Kidney (tissue), 14 donors: ENCODE data around the gene QRFP. TPM values are rescaled to one million over a fixed set of nuclear protein-coding genes. Genes with fewer than 3 reads are reported as not detected.
A peak's percentile ranks its signal among the peaks of the same experiment; 100 is the strongest.

Source experiments
- DNase-seq, 5 donors: peaks; one replicate each; pipeline ENCODE4 v3.0.0-alpha.2; 2013 to 2020
- FAIRE-seq: peaks from 2 replicates; lab custom pipeline; 2012; peaks lifted over from hg19 to GRCh38; lab: Jason Lieb, UNC
- H3K27ac ChIP-seq, 2 donors: one replicate each; pipeline ENCODE4 v1.7.0; 2013; ENCODE audit warnings: low read depth in 2 of 2, low read length in 2 of 2, inconsistent platforms in 1 of 2
- H3K27me3 ChIP-seq: one replicate; pipeline ENCODE4 v1.7.1; 2013; ENCODE audit warnings: low read length, inconsistent platforms; ENCODE audit not compliant: control insufficient read depth, insufficient read depth
- H3K36me3 ChIP-seq, 3 donors: one replicate each; pipeline versions ENCODE4 v1.7.0 to v1.7.1; 2013; ENCODE audit warnings: low read length in 3 of 3, control low read depth in 1 of 3, inconsistent platforms in 1 of 3; ENCODE audit not compliant: insufficient read depth in 3 of 3, control insufficient read depth in 2 of 3
- H3K4me1 ChIP-seq, 3 donors: one replicate each; pipeline versions ENCODE4 v1.7.0 to v1.7.1; 2013; ENCODE audit warnings: low read length in 3 of 3, inconsistent platforms in 1 of 3, low read depth in 1 of 3; ENCODE audit not compliant: control insufficient read depth in 2 of 3, insufficient read depth in 2 of 3
- H3K4me3 ChIP-seq, 3 donors: one replicate each; pipeline versions ENCODE4 v1.7.0 to v1.8.1; 2013; ENCODE audit warnings: low read length in 3 of 3, control low read depth in 1 of 3, inconsistent platforms in 1 of 3
- H3K9ac ChIP-seq, 3 donors: one replicate each; pipeline versions ENCODE4 v1.7.0 to v1.7.1; 2013; ENCODE audit warnings: low read length in 3 of 3, control low read depth in 1 of 3, inconsistent platforms in 1 of 3
- H3K9me3 ChIP-seq, 3 donors: one replicate each; pipeline versions ENCODE4 v1.7.0 to v1.7.1; 2013; ENCODE audit warnings: low read length in 3 of 3, control low read depth in 1 of 3, inconsistent platforms in 1 of 3; ENCODE audit not compliant: control insufficient read depth in 2 of 3, insufficient read depth in 1 of 3
- intact Hi-C: fragments of 100-400 bp; cut with DNase I; formaldehyde crosslinking; loops from one replicate; pipeline ENCODE4 v1.11.1; 2022
- polyA plus RNA-seq: library from polyadenylated mRNA; stranded (reverse); fragments of 350-450 nt; fragmentation: Illumina TruSeq; extraction: RNeasy Lipid Tissue Mini Kit (QIAGEN cat#74804); gene quantifications from one replicate; pipeline ENCODE4 v1.2.3, GENCODE V29; 2014; ENCODE audit warnings: low read depth, low replicate concordance; ENCODE audit not compliant: insufficient read depth
- total RNA-seq: library from RNA; stranded (reverse); fragmentation: NEBNext Ultra II Directional; extraction: Animal tissue kit (Norgen Biotek cat#: 25700); gene quantifications from one replicate; pipeline ENCODE4 v1.2.1, GENCODE V29; 2021
- TF ChIP-seq, protein P1 (sequence below): IDR thresholded peaks from 3 replicates; pipeline ENCODE4 v1.5.1; 2012; ENCODE audit warnings: mild to moderate bottlenecking, moderate library complexity, borderline replicate concordance; ENCODE audit not compliant: insufficient read depth; ENCODE audit errors: extremely low read depth
- donor health status: control.
- donor health status: control.
- donor health status: control.
- donor health status: control.
- donor health status: control.
- donor health status: DM: yes; HTN: yes; CAD: no.
- donor health status: Normal renal cell carcinoma (clear cell type).

Gene QRFP
- total and polyA plus RNA-seq, 2 donors from 2014 or later = not detected

DNA sequence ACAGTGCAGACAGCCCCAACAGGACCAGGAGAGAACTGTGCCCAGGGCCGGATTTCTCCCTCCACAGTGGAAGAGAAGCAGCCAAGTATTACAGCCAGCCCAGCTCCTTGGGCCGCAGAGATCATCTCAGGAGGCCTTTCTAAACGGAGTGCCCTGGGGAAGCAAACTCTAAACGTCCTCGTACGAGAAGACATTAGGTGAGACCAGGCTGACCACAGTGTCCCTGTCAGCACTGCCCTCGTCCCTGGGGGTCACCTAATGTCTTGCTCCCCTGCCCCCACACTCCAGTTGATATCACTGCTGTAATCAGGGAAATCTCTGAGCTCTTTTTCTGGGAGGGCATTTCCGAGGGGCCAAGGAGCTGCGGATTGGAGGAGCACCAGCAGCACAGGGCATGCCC, 6.5 kb downstream of the QRFP start:
- DNase-seq (peak in 2 of 5 donors; percentile 28 to 29), FAIRE-seq (no peak)
- no peaks in the 10 kb centered on the region for H3K27me3 ChIP-seq
- TF ChIP-seq, protein P1, sequence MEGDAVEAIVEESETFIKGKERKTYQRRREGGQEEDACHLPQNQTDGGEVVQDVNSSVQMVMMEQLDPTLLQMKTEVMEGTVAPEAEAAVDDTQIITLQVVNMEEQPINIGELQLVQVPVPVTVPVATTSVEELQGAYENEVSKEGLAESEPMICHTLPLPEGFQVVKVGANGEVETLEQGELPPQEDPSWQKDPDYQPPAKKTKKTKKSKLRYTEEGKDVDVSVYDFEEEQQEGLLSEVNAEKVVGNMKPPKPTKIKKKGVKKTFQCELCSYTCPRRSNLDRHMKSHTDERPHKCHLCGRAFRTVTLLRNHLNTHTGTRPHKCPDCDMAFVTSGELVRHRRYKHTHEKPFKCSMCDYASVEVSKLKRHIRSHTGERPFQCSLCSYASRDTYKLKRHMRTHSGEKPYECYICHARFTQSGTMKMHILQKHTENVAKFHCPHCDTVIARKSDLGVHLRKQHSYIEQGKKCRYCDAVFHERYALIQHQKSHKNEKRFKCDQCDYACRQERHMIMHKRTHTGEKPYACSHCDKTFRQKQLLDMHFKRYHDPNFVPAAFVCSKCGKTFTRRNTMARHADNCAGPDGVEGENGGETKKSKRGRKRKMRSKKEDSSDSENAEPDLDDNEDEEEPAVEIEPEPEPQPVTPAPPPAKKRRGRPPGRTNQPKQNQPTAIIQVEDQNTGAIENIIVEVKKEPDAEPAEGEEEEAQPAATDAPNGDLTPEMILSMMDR = no peak
- intact Hi-C loops = no loop called here
- H3K9ac ChIP-seq = no peak overlapping the region
- no peak overlapping the region for H3K4me3 ChIP-seq
- no peaks in the 10 kb centered on the region for H3K9me3 ChIP-seq
- H3K4me1 ChIP-seq = no peaks in the 10 kb centered on the region
- no peak overlapping the region for H3K27ac ChIP-seq
- H3K36me3 ChIP-seq = peaks cover 0 to 29% (median 12%) of the 10 kb centered on the region in 3 donors

DNA sequence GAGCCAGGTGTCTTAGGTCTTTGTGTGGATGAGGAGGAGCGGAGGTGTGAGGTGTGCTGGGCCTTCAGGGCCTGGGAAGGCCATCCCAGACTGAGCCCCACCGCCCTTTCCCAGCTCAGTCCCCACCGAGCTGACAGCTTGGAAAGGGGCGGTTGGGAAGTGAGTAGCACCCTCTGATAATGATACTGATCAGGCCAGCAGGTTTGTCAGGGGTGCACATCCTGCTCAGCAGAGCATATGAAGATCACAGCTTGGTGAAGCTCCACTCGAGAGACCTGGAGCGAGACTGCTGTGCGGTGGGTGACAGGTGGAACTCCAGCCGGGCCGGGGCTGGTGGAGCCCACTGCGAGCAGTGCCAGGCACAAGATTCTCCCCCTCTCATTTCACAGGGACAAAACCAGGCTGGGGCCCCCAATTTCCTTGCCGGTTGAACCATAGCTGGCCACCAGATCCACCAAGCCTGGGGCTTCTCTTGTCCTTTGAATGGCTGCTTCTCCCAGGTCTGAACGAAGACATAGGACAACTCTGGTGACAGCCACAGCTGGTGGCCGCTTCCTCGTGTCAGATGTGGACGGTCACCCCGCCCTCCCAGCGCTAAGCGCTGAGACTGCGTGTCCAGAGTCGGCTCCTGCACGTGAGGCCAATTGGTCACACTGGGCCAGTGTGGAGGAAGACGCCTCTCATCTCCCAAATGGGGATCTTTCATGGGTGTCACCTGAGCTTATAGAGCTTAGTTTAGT, 8.3 kb downstream of the QRFP start:
- DNase-seq (peak in 1 of 5 donors; percentile 53), FAIRE-seq (no peak)
- H3K27ac ChIP-seq = no peak overlapping the region
- H3K27me3 ChIP-seq = no peaks in the 10 kb centered on the region
- peaks cover 2 to 42% (median 23%) of the 10 kb centered on the region in 3 donors for H3K36me3 ChIP-seq
- no peak overlapping the region for H3K4me3 ChIP-seq
- no peaks in the 10 kb centered on the region for H3K9me3 ChIP-seq
- H3K9ac ChIP-seq = no peak overlapping the region
- intact Hi-C loops = no loop called here
- TF ChIP-seq, protein P1 = no peak
- no peaks in the 10 kb centered on the region for H3K4me1 ChIP-seq

DNA sequence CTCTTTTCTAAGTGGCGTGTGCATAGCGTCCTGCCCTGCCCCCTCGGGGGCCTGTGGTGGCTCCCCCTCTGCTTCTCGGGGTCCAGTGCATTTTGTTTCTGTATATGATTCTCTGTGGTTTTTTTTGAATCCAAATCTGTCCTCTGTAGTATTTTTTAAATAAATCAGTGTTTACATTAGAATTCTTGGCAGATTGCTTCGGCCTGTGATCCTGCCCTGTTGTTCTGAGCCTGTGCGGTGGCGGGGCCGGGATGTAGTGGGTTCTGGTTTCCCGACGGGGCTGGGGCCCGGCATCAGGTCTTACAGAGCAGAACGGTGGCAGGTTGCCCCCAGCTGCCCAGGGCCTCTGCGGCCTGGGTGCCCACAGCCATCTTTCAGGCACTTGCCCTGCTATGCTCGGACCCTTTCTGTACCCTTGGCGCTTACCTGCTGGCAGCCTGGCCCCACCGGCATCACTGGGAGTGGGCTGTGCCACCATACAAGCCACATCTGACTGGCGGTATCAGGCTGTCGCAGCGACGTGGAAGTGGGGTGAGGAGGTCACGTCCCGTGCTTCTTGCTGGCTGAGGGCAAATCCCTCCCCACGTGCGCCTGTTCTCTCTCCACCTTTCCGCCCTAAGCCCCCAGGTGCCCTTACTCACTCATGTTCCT, 9.0 kb downstream of the QRFP start:
- peak in 2 of 5 donors; percentile 34 to 62 for DNase-seq
- H3K36me3 ChIP-seq = peaks cover 2 to 42% (median 25%) of the 10 kb centered on the region in 3 donors
- H3K27me3 ChIP-seq = no peaks in the 10 kb centered on the region
- H3K9me3 ChIP-seq = no peaks in the 10 kb centered on the region
- H3K4me3 ChIP-seq = no peak overlapping the region
- FAIRE-seq = no peak
- H3K4me1 ChIP-seq = no peaks in the 10 kb centered on the region
- intact Hi-C loops = no loop called here
- no peak overlapping the region for H3K27ac ChIP-seq
- H3K9ac ChIP-seq = no peak overlapping the region
- TF ChIP-seq, protein P1 = no peak
